Epithelial cell of esophagus (primary cell): Measurements from ENCODE around the gene ARMCX1.
"Not testable (repeated sequence)": the region's sequence is repeated elsewhere in the genome, so short reads cannot be mapped to it uniquely, and the experiment has no call there.

Source experiments
- DNase-seq: peaks from one replicate; pipeline ENCODE4 v3.0.0; 2010; ENCODE audit warnings: low read depth
- H3K4me3 ChIP-seq: 2 replicates; pipeline ENCODE4 v1.5.1; 2011; ENCODE audit warnings: mild to moderate bottlenecking, low read length, control low read depth
- TF ChIP-seq, protein P1 (sequence below): IDR thresholded peaks from 2 replicates; pipeline ENCODE4 v1.5.1; 2011; ENCODE audit warnings: low read depth, mild to moderate bottlenecking, low read length, control low read depth, inconsistent platforms; ENCODE audit not compliant: insufficient read depth; ENCODE audit errors: missing control alignments

Gene ARMCX1

DNA sequence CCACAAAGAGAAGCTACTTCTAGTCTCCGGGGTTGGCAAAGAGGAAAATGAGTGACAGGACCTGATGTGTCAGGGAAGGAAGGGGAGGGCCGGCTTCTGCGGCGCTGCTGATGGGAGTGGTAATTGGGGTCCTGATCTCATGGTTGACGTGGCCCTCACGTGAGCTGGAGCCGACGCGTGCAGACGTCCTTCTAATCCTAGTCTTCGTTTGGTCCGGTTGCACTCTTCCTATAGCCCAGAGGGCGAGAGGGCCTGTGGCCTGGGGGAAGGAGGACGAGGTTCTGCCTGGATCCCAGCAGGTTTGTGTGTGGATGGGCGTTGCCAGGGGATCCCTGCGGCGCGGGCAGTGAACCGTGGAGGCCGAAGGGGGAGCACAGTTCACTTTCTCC, at the start of gene ARMCX1:
Gene ARMCX1, plus strand, starts transcription at position 186 of the 389 bp plus-strand sequence. CDS start 2,384 bp downstream, outside the sequence.
- DNase-seq: peak; percentile 67
- TF ChIP-seq, protein P1, sequence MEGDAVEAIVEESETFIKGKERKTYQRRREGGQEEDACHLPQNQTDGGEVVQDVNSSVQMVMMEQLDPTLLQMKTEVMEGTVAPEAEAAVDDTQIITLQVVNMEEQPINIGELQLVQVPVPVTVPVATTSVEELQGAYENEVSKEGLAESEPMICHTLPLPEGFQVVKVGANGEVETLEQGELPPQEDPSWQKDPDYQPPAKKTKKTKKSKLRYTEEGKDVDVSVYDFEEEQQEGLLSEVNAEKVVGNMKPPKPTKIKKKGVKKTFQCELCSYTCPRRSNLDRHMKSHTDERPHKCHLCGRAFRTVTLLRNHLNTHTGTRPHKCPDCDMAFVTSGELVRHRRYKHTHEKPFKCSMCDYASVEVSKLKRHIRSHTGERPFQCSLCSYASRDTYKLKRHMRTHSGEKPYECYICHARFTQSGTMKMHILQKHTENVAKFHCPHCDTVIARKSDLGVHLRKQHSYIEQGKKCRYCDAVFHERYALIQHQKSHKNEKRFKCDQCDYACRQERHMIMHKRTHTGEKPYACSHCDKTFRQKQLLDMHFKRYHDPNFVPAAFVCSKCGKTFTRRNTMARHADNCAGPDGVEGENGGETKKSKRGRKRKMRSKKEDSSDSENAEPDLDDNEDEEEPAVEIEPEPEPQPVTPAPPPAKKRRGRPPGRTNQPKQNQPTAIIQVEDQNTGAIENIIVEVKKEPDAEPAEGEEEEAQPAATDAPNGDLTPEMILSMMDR: no peak
- H3K4me3 ChIP-seq: peak within 1 kb of the TSS; percentile 61

DNA sequence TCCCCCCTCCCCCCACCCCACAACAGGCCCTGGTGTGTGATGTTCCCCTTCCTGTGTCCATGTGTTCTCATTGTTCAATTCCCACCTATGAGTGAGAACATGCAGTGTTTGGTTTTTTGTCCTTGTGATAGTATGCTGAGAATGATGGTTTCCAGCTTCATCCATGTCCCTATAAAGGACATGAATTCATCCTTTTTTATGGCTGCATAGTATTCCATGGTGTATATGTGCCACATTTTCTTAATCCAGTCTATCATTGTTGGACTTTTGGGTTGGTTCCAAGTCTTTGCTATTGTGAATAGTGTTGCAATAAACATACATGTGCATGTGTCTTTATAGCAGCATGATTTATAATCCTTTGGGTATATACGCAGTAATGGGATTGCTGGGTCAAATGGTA, 47.4 kb upstream of the ARMCX1 start:
- not testable (repeated sequence) for H3K4me3 ChIP-seq, DNase-seq

DNA sequence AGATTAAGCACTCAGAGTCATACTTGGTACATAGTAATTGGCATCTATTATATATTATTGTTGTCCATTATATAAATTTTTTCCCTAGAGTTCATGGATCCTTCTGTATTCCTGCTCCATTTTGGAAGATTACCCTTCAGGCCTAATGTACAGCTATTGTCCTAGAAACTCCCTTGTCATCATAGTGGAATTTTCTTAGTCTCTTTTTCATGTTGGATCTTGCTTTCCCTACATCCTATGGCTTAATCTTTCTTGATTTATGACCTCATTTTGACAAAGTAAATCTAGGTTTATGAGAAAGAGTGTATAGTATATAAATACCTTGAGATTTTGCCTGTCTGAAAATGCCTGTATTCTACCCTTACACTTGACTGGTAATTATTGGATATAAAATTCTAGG, 43.0 kb upstream of the ARMCX1 start:
- peak; percentile 66 for DNase-seq
- H3K4me3 ChIP-seq: no peak overlapping the region
- TF ChIP-seq, protein P1: no peak

DNA sequence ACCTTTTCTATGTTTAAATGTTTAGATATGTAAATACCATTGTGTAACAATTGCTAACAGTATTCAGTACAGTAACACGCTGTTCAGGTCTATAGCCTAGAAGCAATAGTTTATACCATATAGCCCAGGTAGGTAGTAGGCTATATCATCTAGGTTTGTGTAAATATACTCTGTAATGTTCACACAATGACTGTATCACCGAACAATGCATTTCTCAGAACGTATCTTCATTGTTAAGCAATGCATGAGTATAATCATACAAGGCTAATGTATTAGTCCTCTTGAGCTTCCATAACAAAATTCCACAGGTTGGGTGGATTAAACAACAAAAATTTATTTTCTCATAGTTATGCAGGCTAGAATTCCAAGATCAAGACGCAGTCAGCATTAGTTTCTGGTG, 42.4 kb upstream of the ARMCX1 start:
- TF ChIP-seq, protein P1: no peak
- DNase-seq: peak; percentile 62
- no peak overlapping the region for H3K4me3 ChIP-seq

DNA sequence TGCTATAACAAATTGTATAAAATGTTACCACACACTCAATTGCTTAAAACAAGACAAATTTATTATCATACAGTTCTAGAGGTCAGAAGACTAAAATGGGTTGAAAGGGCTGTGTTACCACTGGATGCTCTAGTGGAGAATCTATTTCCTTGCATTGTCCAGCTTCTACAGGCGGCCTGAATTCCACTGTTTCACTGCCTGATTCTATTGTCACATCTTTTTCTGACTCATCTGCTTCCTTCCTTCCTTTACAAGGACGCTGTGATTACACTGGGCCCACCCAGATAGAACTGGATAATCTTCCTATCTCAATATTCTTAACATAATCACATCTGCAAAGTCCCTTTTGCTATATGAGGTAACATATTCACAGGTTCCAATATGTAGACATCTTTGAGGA, 19.4 kb upstream of the ARMCX1 start:
- TF ChIP-seq, protein P1: no peak
- no peak for DNase-seq
- no peak overlapping the region for H3K4me3 ChIP-seq

DNA sequence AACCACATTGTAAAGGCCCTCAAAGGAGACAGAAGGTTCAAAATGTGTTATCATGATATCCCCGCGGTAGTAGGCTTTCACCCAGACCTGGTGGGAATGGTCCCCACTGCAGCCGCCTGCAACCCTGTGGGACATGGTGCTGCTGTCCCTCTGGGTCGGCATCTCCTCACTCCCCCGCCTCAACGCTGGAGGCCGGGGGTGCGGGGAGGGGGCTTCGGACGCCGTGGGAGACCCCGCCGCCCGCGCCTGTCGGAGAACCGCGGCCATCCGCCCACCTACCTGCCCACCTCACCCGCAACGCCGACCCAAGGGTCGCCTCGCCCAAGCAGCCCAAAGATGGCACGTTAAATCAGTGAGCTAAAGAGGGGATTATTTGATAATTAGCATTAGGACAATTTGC, 11.2 kb upstream of the ARMCX1 start:
- no peak for DNase-seq
- TF ChIP-seq, protein P1: no peak
- H3K4me3 ChIP-seq: no peak overlapping the region

DNA sequence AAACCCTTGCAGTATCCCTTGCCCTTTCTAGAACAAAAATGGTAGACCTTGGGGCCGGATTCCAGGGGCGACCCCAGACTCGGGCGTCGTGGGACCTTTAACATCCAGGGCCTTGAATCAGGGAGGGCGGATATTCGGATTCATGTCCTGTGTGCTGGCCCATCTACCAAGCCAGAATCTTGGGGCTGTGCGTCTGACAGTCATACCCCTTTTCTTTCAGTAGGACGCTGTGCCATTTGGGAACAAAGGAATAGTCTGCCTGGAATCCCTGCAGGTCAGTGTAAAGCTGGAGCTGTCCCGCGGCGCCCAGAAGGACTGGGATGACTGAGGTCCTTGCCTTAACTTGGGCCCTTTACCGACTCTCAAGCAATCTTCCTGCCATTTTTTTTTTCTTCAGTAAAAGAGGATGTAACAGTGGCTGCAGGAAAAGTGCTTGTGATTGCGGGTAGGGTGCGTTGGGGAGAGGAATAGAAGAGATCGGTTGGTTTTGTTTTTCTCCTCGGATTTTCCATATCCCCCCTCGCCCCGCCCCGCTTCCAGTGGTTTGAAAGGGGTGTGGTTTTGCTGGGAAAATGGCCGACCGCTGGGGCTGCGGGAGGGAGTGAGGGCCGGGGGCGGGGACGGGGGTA, 518 bp downstream of the ARMCX1 start:
- TF ChIP-seq, protein P1: no peak
- peak; percentile 29 for DNase-seq
- H3K4me3 ChIP-seq: peak overlapping the region; percentile 61

DNA sequence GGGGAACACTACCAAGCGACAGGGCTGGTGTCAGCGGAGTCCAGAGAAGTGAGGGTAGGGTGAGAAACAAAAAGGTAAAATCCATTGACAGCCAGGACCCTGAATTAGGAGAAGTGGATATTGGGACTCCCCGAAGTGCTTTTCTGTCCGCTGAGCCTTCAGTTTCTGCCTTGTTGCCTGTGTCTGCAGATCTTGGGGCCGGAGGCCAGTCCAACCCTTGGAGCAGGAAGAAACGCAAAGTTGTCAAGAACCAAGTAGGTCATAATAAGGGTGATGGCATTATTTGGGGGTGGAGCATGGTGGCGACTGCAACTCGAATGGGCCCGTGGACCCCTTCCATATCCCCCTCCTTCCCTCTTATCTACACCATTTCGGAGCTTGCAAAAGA, 1.0 kb downstream of the ARMCX1 start:
- TF ChIP-seq, protein P1: no peak
- no peak for DNase-seq
- H3K4me3 ChIP-seq: peak overlapping the region; percentile 61
